ENCODE measurements around the gene C11orf87.

C11orf87 gene

DNA sequence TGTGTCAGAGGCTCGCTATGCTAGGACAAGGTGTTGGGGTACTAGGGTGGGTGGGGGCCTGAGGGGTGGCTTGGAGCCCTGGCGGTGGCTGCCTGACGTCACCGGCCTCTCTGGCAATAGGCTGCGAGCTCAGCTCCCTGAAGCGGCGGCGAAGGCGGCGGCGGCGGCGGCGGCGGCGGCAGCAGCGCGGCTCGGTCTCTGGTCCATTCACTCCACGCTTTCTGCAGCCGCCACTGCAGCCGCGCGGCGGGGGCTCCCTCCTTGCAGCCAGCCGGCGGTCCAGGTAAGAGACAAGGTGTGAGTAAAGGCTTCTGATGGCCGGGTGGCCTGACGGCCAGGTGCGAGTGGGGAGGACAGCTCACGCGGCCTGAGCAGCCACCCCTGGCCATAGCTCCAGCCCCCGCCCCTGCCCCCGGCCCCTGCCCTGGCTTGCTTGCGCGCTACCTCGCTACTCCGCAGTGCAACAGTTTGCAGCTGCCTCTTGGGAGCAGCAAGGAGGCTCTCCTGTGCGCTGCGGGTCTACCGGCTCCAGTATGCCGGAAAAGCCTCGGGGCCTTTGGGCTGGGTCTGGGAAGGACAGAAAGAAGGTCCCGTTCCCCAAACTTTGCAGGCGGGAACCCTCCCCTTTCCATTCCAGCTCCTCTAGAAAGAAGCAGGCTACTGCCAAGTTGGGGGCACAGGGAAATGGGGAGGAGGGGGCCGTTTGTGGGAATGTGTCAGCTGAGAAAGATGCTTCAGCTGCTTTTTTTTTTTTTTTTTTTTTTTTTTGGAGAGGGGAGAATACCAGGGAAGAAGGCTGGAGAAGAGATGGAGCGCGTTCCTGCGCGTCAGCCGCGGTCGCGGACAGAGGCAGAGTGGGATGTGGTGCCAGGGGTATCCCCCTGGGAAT, at the start of gene C11orf87:
Gene C11orf87 (plus strand): TSS at position 210 of the 889 bp plus-strand sequence. CDS start 1,444 bp downstream, outside the sequence.
- H3K4me3 ChIP-seq (ENCODE audit: low read depth, low read length): peak within 1 kb of the TSS; percentile 50
- no peak for DNase-seq (ENCODE audit: low read depth)

DNA sequence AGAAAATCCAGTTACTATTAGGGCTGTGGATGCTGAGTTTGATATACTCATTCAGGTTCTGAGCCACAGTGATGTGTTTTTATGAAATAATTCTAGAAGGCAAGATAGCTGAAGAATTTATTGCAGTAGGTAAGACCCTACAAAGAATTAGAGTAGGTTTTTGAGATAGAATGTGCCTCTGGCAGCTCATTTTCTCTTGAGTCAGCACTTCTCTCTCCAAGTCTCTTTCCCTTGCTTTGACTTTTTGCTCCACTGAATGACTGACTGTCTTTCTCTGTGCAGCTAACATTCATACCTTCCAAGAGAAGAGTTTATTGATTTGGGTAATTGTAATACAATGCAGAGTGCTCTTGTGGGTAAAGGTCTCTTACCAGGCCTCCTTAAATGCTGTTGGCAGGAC, 48.0 kb upstream of the C11orf87 start:
- no peak for DNase-seq (ENCODE audit: low read depth)
- no peak overlapping the region for H3K4me3 ChIP-seq (ENCODE audit: low read depth, low read length)

DNA sequence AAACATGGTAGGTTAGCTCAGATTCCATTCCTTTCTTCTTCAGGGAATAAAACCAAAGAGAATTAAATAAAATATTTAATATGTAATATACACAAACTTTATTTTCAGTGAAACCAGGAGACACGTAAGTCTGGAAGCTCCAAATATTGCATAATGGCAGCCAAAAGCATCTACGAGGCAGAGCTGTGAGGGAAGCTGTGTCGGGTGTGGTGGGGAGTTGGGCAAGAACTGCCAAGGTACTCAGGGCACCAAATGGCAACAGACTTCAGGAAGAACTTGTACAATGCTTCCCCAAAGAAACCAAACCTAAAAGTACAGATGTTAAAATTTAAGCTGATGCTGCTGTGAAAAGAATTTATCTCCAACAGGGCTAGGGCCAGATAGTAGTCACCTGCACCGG, 47.5 kb upstream of the C11orf87 start:
- H3K4me3 ChIP-seq (ENCODE audit: low read depth, low read length): no peak overlapping the region

DNA sequence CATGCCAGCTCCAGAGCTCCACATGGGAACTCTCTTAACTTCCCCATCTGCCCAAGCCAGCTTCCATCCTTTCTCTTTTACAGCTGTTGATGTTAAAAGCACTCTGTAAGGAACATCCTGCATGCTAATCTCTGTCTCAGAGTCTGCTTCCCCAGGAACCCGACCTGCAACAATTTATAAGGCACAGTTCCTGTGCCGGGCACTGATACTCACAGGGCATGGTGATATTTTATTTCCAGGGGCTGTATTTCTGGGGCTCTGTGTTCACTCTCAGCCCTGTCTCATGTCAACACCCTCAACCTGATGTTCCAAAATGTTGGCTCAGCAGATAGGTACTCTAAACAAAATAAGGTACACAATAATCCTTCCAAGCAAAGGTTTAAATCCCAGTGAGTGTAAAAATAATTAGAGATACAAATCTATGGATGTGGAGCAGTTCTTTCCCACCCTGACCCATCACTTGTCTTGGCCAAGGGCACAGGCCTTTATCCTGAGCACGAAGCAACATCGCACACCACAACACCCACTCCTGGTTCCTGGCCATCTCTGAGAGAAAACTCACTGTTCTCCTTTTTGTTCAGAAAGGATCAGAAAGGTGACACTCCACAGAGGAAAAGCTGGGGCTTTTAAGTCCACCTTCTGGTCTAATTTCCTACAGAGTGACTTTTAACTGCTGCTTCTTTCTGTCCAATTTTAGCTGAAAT, 44.8 kb upstream of the C11orf87 start:
- no peak for DNase-seq (ENCODE audit: low read depth)
- H3K4me3 ChIP-seq (ENCODE audit: low read depth, low read length): no peak overlapping the region

More for the DNA sequence above, 47.5 kb upstream of the C11orf87 start:
- no peak for DNase-seq (ENCODE audit: low read depth)

DNA sequence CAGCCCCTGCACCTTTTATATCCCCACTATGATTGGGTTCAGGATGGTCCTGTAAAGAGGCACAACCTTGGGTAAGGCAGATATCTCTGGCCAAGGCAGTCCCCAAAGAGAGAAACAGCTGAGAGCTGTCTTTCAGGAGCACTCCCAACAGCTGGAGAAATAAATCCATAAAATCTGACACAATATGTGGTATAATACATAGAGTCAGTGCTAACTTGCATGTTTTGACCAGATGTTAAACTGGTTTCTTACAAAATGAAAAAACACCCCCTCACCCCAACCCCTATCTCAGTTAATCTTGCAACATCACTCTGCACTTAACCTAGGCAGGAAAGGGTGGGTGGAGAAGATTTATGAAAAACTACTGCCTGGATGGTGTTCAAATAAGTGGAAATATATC, 44.0 kb upstream of the C11orf87 start:
- no peak for DNase-seq (ENCODE audit: low read depth)
- no peak overlapping the region for H3K4me3 ChIP-seq (ENCODE audit: low read depth, low read length)

DNA sequence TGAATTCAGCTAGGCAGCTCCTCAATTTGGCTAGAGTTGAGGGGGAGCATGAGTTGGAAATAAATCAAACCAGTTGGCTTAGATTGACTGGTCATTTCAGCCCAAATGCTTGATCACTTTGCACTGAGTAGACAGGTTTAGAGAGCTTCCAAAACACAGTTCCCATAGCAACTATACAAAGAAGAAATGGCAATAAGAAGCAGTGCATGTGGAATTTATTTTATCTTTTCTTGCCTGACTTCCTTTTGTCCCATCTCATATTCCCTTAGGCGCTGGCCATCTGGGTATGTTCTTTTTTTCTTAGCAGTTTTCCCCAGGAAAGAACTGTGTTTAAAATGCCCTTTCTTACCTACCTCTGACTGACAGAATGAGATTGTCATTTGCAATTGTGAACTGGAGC, 38.7 kb upstream of the C11orf87 start:
- H3K4me3 ChIP-seq (ENCODE audit: low read depth, low read length): no peak overlapping the region
- DNase-seq (ENCODE audit: low read depth): no peak

DNA sequence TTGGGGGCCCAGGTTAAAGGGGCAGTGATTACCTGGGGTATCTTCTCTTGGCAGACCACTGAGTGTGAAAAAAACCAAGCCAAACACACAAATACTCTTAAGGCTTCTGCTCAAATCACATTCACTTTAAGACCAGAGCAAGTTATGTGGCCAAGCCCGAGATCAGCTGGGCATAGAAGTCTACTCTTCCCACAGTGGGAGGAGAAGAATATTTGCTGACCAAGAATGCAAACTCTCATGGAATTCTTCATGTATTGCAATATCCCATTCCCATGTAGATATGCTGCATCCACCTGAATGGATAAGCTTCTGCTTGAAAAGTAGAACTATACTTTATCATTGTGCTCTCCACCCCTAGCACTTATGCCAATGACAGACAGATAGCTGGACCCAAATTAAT, 37.1 kb upstream of the C11orf87 start:
- DNase-seq (ENCODE audit: low read depth): no peak
- no peak overlapping the region for H3K4me3 ChIP-seq (ENCODE audit: low read depth, low read length)

DNA sequence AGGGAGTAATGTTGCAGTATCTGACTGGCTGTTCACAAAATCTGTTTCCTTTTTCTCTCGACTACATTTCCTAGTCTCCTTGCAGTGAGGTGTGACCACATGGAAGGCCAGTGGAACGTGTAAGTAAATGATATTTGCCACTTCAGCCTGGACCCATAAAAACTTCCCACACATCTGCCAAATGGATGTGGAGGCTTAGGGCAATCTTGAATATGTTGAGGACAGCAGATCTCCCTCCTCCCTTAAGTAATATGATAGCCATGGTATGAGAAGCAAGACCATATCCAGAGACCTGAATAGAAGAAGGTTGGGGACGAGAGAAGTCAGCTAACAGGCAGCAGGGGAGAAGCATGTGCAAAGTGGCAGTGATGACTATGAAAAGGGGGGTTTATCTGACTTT, 33.0 kb upstream of the C11orf87 start:
- DNase-seq (ENCODE audit: low read depth): no peak
- no peak overlapping the region for H3K4me3 ChIP-seq (ENCODE audit: low read depth, low read length)

DNA sequence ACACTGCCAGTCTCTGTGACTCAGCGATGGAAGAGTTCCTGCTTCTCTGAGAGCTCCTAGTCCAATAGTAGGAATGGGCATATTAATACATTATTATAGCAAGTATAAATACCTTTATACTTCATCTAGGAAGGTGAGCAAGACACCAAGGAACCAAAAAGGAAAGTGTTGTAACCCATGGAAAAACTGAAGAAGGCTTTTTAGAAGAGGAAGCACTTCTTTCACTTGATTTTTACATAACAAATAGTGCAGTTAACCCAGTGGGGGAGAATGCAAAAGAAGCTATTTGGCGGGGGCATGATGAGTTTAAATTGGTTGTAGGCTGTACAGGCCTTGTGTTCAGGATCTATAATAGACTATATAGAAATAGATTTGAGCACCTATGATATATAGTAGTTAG, 31.2 kb upstream of the C11orf87 start:
- no peak overlapping the region for H3K4me3 ChIP-seq (ENCODE audit: low read depth, low read length)
- no peak for DNase-seq (ENCODE audit: low read depth)

DNA sequence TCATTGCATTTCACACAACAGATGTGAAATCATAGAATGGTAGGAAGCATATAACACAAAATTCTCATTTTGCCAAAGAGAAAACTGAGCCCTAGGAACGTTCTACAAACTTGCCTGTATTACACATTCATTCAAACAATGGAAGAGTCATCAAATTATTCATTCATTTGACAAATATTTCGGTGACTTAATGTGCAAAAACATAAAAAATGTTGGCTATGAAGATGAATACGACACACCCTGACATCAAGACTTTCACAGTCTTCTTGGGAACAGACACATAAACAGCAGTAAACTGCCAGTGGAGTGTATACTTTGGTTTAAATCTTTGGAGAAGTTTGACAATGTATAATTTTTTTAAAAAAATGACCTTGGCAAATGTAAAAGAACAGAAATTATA, 20.4 kb upstream of the C11orf87 start:
- no peak overlapping the region for H3K4me3 ChIP-seq (ENCODE audit: low read depth, low read length)
- DNase-seq (ENCODE audit: low read depth): no peak

DNA sequence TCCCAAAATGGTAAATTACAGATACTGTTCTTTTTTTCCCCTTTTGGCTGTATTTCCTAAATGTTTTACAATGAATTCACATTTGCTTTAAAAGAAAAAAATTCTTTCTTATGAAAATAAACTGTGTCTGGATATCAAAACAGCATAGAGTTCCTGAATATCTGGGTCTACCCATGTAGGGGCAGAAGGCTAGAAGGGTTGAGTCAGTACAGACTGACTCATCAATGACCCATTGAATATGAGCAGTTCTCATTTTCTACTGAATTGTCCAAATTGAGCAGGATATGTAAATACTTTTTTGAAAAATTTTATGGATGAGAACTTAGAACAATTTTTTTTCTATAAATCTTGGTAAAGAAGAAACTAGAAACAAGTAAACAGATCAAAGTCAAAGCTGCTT, 16.3 kb upstream of the C11orf87 start:
- DNase-seq (ENCODE audit: low read depth): peak; percentile 23

DNA sequence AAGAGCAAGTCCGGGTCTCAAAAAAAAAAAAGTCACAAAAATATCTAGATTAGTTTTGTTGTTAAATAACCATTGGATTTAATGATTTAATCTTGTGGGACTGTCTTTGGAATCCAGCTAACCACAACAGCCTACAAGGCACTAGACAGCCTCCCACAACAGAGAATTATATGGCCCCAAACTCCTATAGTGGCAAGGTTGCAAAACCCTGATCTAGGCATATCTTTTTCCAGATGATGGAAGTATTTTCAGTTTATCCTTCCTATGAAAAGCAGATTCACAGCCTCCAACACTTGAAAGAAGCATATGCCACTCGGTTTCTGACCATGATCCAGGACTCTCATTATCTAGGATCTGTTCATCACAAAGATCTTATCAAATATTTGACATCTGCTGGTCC, 5.4 kb upstream of the C11orf87 start:
- no peak for DNase-seq (ENCODE audit: low read depth)
- no peak overlapping the region for H3K4me3 ChIP-seq (ENCODE audit: low read depth, low read length)

More for the DNA sequence above, 16.3 kb upstream of the C11orf87 start:
- no peak overlapping the region for H3K4me3 ChIP-seq (ENCODE audit: low read depth, low read length)

DNA sequence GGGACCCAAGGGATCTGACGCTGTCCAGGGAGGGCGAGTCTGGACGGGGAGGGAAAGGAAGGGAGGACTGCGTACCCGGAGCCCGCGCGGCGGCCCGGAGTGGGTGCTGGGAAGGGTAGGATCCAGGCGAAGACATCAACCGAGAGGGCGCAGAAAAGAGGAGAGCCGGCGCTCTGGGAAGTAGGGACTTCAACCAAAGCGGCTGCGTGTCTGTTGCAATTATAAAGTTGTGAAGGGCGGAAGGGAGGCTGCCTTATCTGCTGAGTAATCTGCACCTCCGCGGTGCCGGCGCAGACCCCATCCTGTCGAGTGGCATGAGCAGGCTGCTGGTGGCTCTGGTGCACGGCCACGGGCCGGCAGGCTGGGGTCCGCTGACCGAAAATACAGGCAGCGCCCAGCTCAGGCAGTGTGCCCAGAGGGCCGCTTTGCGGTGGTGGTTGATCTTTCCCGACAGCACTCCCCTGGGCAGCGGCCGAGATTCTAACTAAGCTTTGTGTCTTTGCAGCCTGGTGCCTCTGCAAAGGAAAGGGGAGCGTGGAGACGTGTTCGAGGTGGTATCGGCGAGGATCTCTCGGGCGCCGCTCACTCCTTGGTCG, 978 bp downstream of the C11orf87 start:
- DNase-seq (ENCODE audit: low read depth): no peak
- peak overlapping the region; percentile 50 for H3K4me3 ChIP-seq (ENCODE audit: low read depth, low read length)

DNA sequence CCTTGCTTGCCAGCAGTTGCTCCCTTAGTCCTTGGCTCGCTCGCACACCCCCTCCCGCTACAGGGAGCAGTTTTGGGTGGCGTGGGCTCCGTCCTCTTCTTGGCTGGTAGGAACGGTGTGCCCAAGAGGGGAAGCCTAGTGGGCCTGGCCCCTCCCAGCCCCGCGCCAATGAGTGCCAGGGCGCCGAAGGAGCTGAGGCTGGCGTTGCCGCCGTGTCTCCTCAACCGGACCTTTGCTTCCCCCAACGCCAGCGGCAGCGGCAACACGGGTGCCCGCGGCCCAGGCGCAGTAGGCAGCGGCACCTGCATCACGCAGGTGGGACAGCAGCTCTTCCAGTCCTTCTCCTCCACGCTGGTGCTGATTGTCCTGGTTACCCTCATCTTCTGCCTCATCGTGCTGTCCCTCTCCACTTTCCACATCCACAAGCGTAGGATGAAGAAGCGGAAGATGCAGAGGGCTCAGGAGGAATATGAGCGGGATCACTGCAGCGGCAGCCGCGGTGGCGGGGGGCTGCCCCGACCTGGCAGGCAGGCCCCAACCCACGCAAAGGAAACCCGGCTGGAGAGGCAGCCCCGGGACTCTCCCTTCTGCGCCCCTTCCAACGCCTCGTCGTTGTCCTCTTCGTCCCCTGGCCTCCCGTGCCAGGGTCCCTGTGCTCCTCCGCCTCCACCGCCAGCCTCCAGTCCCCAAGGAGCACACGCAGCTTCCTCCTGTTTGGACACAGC, 1.6 kb downstream of the C11orf87 start:
- no peak for DNase-seq (ENCODE audit: low read depth)
- peak overlapping the region; percentile 50 for H3K4me3 ChIP-seq (ENCODE audit: low read depth, low read length)

DNA sequence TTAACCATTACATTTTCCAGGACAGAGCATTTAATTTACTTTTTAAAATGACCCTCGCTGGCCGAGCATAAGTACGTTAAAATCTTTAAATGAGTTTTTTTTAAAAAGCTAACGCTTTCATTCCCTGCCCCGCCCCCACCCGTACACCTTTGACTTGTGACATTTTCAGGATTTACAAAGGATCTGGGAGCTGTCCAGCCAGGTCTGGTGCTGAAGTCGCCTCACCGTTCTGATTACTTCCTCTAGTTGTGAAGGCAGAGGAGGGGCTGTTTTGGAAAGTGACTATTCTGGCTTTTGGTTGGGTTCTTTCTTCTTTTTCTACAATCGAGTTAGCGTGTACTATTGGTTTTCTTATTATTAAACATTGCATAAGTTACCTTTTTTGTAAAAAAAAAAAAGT, 2.9 kb downstream of the C11orf87 start:
- DNase-seq (ENCODE audit: low read depth): no peak
- H3K4me3 ChIP-seq (ENCODE audit: low read depth, low read length): no peak overlapping the region

DNA sequence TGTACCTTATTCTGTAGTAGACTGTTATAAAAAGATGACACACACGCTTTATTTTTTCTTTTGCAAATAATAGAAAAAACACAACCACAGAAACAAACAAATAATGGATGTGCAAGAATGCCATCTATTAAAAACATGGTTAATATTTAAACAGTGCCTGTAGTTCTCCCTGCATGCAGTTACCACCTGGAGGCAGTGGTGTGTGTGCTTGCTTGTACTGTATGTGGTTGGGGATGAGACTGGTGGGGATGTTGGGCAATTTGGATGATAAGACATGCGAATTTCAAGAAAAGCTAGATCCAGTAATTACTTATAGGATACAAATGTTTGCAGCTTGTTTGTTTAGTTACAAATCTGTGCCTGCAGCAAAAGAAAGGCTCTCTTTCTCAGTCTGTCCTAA, 3.6 kb downstream of the C11orf87 start:
- no peak overlapping the region for H3K4me3 ChIP-seq (ENCODE audit: low read depth, low read length)
- no peak for DNase-seq (ENCODE audit: low read depth)

DNA sequence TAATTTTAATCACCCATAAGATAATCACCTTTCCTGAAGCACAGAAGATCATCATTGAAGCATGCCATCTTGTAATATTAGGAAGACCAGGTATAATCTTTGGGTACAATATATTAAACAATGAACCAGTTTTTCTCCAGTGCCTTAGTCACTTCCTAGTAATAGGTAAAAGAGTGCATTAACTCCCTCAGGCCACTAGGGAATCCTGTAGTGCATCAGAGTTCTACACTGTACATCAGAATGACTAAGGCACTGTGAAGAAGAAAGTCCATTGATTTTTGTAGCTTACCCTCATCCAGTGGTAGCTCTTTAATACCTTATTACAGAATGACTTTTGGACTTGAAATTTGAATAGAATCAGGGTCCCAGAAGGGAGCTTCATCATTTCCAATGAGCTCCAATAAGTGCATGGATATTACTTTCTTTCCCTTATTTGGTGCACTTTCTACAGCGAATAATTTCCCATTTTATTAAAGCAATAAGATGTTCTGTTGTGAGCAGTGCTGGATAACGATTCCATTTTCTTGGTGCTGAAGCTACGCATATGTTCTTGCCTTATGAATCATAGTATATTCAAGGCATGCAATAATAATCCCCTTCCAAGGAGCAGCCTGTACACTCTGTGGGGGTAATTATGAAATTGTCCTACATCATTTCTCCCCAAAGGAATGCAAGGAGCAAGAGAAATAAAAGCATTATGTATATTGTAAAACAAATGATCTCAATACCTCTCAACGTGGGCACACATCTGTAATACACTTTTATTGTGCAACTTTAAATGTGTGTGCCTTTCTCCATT, 4.7 kb downstream of the C11orf87 start:
- no peak for DNase-seq (ENCODE audit: low read depth)
- H3K4me3 ChIP-seq (ENCODE audit: low read depth, low read length): no peak overlapping the region

DNA sequence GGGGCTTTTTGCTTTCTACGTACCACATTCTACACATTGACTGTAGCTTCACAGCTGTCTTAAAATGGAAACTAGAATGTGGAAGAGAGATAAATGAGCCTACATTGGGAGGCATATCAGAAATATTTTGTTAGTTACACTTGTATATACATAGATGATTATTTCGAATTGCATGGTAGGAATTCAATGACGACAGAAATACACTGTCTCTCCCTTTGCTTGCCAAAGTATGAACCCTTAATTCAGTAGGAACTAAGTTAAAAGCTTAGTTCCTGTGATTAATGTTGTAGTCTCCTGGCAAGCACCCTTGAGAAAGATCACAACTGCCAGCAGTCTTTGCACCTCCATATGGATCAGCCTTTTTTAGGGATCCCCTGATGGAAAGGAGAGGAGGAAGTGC, 10.1 kb downstream of the C11orf87 start:
- H3K4me3 ChIP-seq (ENCODE audit: low read depth, low read length): no peak overlapping the region
- no peak for DNase-seq (ENCODE audit: low read depth)

DNA sequence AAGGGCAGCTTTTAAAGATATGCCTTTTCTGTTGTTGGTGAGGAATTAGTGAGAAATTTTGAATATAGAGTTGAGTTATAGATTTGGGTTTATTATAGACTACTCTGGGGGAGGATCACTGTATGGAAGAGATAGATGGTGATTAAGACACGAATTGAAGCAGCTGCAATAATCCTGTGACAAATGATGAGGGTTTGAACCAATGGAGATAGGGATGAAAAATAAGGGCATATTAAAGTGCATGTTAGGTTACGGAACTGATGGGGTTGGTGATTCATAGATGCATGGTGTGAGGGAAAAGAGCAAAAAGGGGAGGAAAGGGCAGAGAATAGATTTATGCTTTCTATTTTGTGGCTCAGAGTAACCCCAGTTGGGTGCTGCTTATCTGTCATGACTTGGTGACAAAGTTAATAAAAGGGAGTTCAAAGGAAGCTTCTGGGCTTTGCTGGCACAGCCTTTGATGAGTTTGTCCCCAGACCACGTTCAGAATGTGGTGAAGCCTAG, 11.8 kb downstream of the C11orf87 start:
- H3K4me3 ChIP-seq (ENCODE audit: low read depth, low read length): no peak overlapping the region
- DNase-seq (ENCODE audit: low read depth): no peak

All from skeletal muscle cell (primary cell).